T-helper 1 cell treated with Interleukin-12 subunit alpha and Interleukin-12 subunit beta and Interleukin-4 antibody, amounts not matched to agents 30 μg/mL and 1 μg/mL, for 36 hours (primary cell): ENCODE data around the gene FBXO3.

ENCODE experiments used
- H3K27ac Mint-ChIP-seq: one replicate; pipeline ENCODE4 v1.8.0; 2021; ENCODE audit warnings: mild to moderate bottlenecking, mixed read lengths
- H3K27me3 Mint-ChIP-seq: one replicate; pipeline ENCODE4 v1.8.0; 2021; ENCODE audit warnings: low read depth, mixed read lengths
- H3K36me3 Mint-ChIP-seq: one replicate; pipeline ENCODE4 v1.8.0; 2021; ENCODE audit warnings: low read depth, mixed read lengths
- H3K4me1 Mint-ChIP-seq: one replicate; pipeline ENCODE4 v1.8.0; 2021; ENCODE audit warnings: low read depth, mixed read lengths
- H3K4me3 Mint-ChIP-seq: one replicate; pipeline ENCODE4 v1.8.0; 2021; ENCODE audit warnings: mild to moderate bottlenecking, moderate library complexity, mixed read lengths
- H3K9me3 Mint-ChIP-seq: one replicate; pipeline ENCODE4 v1.8.0; 2021; ENCODE audit warnings: mixed read lengths

FBXO3 gene

GRCh38 chr11:33695051-33695566, 79.2 kb downstream of the FBXO3 start:
- no peaks in the 10 kb centered on the region for H3K9me3 Mint-ChIP-seq
- peaks cover 28% of the 10 kb centered on the region for H3K27me3 Mint-ChIP-seq

DNA sequence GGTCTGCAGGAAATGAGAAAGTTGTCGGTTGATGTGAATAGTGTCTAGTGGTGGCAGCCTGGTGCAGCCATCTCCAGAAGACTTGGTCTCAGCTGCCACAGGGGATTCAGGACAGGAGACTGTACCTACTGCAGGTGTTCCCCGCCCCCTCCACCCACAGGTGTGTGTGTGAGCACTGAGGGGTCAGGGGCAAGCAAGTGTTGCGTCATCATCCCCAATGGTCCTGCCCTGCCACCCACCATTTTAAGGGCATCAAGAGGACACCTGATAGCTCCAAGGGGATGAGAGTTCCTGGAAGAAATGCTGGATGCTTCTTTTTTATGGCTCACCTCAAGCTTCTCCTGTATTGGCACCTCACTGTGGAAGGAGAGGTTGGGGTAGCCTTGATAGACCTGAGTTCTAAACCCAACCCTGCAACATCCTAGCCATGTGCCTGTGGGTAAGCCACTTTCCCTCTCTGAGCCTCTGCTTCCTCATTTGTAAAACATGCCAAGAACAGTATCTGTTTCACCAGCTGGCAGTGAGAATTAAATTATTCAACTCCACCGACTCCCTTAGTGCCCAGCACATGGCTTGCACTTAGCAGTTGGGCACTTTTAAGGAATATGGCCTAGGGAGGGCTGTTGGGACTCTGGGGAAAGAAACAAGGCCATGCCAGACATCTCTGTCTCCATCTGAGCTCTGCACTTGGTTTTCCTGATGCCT, 79.8 kb downstream of the FBXO3 start:
- Mint-ChIP-seq H3K36me3 (no peaks in the 10 kb centered on the region), H3K27ac (no peak overlapping the region), H3K4me1 (peaks cover 6% of the 10 kb centered on the region), H3K4me3 (no peak overlapping the region), H3K9me3 (no peaks in the 10 kb centered on the region), H3K27me3 (peaks cover 28% of the 10 kb centered on the region)

More at GRCh38 chr11:33695051-33695566, 79.2 kb downstream of the FBXO3 start:
- Mint-ChIP-seq H3K27ac (no peak overlapping the region), H3K36me3 (no peaks in the 10 kb centered on the region), H3K4me3 (no peak overlapping the region), H3K4me1 (peaks cover 11% of the 10 kb centered on the region)

DNA sequence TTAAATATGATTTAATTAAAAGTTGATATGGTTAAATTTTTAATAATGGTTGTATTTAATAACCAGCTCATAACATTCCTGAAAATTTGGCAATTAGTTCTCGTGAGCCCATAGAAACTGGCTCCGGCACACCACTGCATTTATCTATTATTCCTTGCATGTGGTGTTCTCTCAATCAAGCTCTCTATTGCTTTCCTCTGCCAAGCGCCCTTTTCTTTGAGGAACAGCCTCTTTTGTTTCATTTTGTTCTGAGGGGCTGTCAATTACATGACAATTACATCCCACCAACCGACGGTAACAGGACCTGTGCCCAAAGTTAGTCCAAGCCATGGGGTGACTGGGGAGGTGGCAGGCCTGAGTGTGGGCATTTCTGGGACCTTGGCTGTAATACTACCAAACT, 81.8 kb downstream of the FBXO3 start:
- Mint-ChIP-seq H3K27ac (no peak overlapping the region), H3K9me3 (no peaks in the 10 kb centered on the region), H3K36me3 (no peaks in the 10 kb centered on the region), H3K27me3 (peaks cover 21% of the 10 kb centered on the region), H3K4me3 (no peak overlapping the region), H3K4me1 (peaks cover 4% of the 10 kb centered on the region)

- H3K27ac Mint-ChIP-seq: no peak overlapping the region
- peaks cover 3% of the 10 kb centered on the region for H3K9me3 Mint-ChIP-seq
- no peaks in the 10 kb centered on the region for H3K36me3 Mint-ChIP-seq
- H3K4me3 Mint-ChIP-seq: no peak overlapping the region
- peaks cover 4% of the 10 kb centered on the region for H3K4me1 Mint-ChIP-seq
- peaks cover 16% of the 10 kb centered on the region for H3K27me3 Mint-ChIP-seq
Measured at GRCh38 chr11:33692013-33692504, 82.3 kb downstream of the FBXO3 start.

GRCh38 chr11:33691066-33691864, 83.1 kb downstream of the FBXO3 start:
- Mint-ChIP-seq H3K9me3 (peaks cover 3% of the 10 kb centered on the region), H3K27ac (no peak overlapping the region), H3K4me3 (no peak overlapping the region), H3K27me3 (peaks cover 8% of the 10 kb centered on the region), H3K4me1 (peaks cover 3% of the 10 kb centered on the region), H3K36me3 (no peaks in the 10 kb centered on the region)
